Cardiac fibroblast (primary cell): ENCODE measurements around the gene XCR1.
"Not testable (repeated sequence)": the region's sequence is repeated elsewhere in the genome, so short reads cannot be mapped to it uniquely, and the experiment has no call there.

Experiments used
- DNase-seq, 2 donors: peaks; one replicate each; pipeline versions ENCODE4 v3.0.0 to v3.0.0-alpha.2; 2010; ENCODE audit warnings: low read depth in 2 of 2
- H3K4me3 ChIP-seq, 2 donors: replicated peaks in 1 of 2; 1 replicate in 1 of 2; 2 replicates in 1 of 2; pipeline ENCODE4 v1.5.1; 2011; ENCODE audit warnings: low read depth in 2 of 2, low read length in 2 of 2, mild to moderate bottlenecking in 2 of 2, moderate library complexity in 1 of 2
- TF ChIP-seq, protein P1 (sequence below): IDR thresholded peaks from one replicate; pipeline ENCODE4 v1.5.1; 2011; ENCODE audit warnings: low read depth, mild to moderate bottlenecking, low read length, inconsistent platforms

The XCR1 gene

DNA sequence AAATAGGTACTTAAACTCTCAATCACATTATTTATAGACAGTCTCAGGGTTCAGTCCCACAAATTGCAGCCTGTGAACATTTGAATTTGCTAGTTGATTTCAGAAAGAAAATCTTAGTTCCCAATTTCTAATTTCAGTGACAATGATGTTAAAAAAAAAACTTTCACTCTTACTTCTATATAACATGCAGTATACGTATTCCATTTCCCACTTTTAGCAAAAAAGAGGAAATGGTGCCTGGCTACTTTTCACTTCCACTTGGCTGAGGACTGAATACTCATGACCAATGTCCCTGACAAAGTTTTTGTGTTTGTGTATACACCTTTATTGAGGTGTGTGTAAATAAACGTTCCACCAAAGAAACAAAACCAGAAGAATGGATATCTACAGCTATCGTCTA, 32.1 kb upstream of the XCR1 start:
- TF ChIP-seq, protein P1, sequence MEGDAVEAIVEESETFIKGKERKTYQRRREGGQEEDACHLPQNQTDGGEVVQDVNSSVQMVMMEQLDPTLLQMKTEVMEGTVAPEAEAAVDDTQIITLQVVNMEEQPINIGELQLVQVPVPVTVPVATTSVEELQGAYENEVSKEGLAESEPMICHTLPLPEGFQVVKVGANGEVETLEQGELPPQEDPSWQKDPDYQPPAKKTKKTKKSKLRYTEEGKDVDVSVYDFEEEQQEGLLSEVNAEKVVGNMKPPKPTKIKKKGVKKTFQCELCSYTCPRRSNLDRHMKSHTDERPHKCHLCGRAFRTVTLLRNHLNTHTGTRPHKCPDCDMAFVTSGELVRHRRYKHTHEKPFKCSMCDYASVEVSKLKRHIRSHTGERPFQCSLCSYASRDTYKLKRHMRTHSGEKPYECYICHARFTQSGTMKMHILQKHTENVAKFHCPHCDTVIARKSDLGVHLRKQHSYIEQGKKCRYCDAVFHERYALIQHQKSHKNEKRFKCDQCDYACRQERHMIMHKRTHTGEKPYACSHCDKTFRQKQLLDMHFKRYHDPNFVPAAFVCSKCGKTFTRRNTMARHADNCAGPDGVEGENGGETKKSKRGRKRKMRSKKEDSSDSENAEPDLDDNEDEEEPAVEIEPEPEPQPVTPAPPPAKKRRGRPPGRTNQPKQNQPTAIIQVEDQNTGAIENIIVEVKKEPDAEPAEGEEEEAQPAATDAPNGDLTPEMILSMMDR = no peak
- no peak for DNase-seq
- no peak overlapping the region for H3K4me3 ChIP-seq

GRCh38 chr3:46058981-46059380, 31.7 kb upstream of the XCR1 start:
- no peak overlapping the region for H3K4me3 ChIP-seq
- TF ChIP-seq, protein P1 = no peak
- no peak for DNase-seq

GRCh38 chr3:46057716-46058115, 30.4 kb upstream of the XCR1 start:
- no peak overlapping the region for H3K4me3 ChIP-seq
- DNase-seq = no peak
- TF ChIP-seq, protein P1 = no peak

DNA sequence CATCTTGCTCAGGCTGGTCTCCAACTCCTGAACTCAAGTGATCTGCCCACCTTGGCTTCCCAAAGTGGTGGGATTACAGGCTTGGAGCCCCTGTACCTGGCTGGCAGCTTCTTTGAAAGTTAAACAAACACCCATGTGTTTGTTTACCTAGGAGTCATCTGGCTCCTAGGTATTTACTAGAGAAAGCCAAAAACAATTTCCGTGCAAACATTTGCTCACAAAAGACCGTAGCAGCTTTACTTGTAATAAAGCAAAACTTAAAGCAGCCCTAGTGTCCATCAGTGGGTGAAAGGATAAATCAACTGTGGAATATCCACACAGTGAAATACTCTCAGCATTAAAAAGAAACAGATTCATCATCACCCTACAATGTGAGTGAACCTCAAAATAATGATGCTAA, 29.4 kb upstream of the XCR1 start:
- DNase-seq = no peak
- H3K4me3 ChIP-seq = no peak overlapping the region
- TF ChIP-seq, protein P1 = no peak

GRCh38 chr3:46053761-46054515, 26.7 kb upstream of the XCR1 start:
- H3K4me3 ChIP-seq, DNase-seq: not testable (repeated sequence)

DNA sequence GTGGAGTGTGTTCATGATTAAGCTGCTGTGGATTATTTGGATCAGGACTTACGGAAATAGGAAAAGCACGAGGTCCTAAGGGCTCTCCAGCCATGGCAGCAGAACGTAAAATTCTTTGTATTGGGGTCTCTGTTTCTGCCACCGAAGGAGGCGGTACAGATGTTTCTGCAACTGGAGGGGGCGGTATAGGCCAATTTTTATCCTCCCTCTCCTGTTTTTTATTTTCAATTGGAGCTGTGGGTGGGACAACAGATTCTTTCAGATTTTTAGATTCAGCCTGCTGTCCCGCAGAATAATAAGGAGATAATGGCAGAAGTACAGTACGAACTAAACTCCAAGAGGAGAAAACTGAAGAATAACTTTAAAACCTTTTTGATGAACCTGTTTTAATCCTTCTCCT, 26.0 kb upstream of the XCR1 start:
- not testable (repeated sequence) for H3K4me3 ChIP-seq, DNase-seq

GRCh38 chr3:46052531-46052930, 25.2 kb upstream of the XCR1 start:
- TF ChIP-seq, protein P1 = no peak
- no peak overlapping the region for H3K4me3 ChIP-seq
- no peak for DNase-seq

DNA sequence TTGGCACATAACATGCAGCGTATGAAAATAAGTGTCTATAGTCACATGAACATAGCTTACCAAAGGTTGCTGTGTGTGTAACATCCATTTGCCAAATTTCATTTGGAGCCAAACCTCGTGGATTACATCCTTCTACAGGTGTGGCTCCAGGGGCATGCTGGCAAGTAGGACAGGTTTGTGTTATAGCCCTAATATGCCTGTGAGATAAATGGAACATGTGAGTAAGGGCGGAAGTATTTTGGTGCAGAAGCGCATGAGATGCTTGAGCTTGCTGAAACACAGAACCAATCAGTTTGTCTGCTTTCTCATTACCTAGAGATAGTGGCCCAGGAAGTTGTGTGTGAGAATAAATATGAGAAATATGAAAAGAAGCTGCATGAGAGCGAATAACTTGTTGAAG, 21.8 kb upstream of the XCR1 start:
- H3K4me3 ChIP-seq = no peak overlapping the region
- no peak for DNase-seq
- TF ChIP-seq, protein P1 = no peak

DNA sequence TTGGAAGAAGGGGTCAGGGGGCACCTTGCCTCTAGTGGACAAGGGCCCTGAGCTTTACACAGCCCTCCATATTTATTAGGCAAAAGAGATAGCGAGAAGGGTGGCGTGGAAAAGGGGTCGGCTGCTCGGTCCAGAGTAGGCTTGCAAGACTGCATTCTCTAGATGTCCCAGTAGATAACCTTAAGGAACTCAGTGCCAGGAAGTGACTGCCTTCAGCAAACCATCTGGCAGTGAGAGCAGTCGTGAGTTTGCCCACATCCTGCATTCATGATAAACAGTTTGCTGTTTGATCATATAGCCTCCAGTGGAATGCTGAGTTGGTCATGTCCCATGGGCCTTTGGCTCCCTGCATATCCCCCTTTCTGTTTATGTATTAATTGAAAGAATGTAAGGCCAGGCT, 18.9 kb upstream of the XCR1 start:
- not testable (repeated sequence) for H3K4me3 ChIP-seq
- peak; percentile 9 to 10 for DNase-seq
